Activated naive CD4-positive, alpha-beta T cell (primary cell): ENCODE measurements around the gene PRKCB.
"Not testable (repeated sequence)": the region's sequence is repeated elsewhere in the genome, so short reads cannot be mapped to it uniquely, and the experiment has no call there.

Source experiments
- DNase-seq, 4 experiments: peaks; one replicate each; lab custom pipeline; 2025; lab: John Stamatoyannopoulos, UW

The PRKCB gene

GRCh38 chr16:24007391-24007790 lies 171.6 kb downstream of the PRKCB start:
- DNase-seq: no peak

GRCh38 chr16:24007934-24008333 lies 172.2 kb downstream of the PRKCB start:
- DNase-seq: no peak

- DNase-seq: no peak
These were observed 173.3 kb downstream of the PRKCB start for GRCh38 chr16:24009098-24009497.

- DNase-seq: no peak
These were observed 174.2 kb downstream of the PRKCB start for GRCh38 chr16:24009955-24010354.

DNA sequence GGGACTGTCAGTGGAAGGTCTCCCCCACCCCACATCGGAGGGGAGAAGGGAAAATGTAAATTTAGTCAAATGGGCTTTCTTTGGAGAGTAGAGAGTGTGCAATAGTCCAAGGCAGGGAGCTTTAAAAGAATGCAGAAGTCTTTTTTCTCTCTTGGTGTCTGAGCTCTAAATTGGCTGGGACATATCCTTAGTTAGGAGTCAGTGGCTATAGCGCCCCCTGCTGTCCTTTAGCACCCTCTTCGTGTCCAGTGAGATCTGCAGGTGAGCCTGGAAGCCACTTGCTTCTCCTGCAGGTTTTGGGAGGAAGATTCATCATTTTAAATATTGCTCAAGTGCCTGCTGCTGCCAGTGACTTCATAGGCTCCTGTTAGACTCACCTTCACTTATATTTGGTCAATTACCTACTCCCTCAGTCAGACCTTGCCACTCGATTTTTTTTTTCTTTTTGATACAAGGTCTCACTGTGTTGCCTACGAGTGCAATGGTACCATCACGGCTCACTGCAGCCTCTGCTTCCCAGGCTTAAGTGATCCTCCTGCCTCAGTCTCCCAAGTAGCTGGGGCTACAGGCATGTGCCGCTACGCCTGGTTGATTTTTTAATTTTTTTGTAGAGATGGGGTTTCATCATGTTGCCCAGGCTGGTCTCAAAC lies 174.8 kb downstream of the PRKCB start:
- peak; percentile 61 to 73 (median 67) for DNase-seq

DNA sequence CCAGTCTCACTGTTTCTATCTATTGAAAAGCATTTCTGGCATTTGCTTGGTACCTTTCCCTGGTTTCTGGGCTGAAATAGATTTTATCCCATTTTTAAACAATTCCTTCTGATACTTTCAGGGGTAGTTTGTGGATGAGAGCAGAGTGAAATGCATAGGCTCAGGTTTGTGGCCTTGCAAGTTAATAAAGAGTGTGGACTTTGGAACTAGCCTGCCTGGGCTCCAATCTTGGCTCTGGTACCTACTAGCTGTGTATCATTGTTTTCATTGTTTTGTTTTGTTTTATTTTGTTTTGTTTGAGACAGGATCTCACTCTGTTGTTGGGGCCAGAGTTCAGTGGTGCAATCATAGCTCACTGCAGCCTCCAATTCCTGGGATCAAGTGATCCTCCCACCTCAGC lies 175.5 kb downstream of the PRKCB start:
- no peak for DNase-seq

DNA sequence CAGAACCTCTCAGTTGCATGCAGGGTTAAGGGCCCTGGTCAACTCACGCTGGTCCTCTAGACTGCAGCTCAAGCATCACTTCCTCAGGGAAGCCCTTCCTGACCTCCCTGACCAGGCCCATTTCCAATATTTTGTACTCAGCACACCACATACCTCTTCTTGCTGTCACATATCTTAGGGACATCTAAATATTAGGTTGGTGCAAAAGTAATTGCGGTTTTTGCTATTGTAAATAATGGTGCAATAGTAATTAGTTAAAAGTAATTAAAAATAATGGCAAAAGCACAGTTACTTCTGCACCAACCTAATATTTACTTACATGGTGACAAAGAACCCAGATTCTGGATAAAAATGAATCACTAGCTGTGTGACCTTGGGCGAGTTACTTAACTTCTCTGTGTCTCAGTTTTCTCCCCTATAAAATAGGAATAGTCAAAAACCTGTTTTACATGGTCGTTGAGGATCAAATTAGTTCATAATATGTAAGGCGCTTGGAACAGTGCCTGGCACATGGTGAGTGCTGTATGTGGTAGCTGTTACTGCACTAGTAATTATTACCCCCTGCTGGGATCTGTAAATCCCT lies 177.4 kb downstream of the PRKCB start:
- no peak for DNase-seq

DNA sequence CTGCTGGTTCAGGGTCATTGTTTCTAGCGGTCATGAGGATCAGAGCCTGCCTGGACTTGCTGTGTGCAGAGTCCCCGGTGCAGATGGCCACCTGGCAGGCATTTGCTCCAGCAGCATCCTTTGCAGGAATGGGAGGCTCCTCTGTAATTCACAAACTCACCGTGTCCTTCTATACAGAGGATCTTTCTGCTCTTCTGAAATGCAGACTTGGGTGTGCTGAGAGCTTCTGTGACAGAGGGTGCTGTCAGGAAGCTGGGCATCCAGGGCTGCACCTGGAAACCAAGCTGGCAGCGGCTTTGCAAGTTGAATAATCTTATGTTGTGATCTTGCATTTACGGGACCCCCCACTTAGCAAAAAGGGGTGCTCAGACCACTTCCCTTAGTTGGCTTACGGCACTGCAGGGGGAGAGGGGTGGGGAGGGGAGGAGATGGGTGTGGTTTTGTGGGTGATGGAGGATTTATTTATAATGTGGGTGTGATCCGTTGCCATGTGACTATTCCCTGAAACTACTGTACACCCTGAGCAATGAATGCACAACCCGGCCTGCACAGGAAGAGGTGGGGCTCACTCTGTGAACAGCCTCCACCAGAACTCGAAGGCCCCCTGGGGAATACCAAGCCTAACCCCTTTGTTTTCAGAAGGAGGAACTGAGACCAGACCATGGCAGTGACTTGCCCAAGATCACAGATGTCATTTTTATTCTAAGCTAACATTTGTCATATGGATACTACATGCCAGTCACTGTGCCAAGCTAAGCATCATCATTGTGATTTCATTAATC lies 178.3 kb downstream of the PRKCB start:
- peak in 2 of 4 experiments; percentile 17 to 33 for DNase-seq

DNA sequence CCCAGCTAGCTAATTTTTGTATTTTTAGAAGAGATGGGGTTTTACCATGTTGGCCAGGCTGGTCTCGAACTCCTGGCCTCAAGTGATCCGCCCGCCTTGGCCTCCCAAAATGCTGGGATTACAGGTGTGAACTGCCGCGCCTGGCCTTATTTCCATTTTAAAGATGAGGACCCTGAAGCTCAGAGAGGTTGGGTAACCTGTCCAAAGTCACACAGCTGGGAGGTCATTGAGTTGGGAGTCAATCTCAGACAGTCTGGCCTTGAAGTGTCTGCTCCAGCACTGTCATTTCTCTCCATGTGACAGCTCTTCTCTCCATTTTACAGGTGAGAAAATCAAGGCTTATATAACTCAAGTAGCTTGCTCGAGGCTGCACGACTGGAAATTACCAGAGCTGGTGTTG lies 179.2 kb downstream of the PRKCB start:
- DNase-seq: not testable (repeated sequence)

DNA sequence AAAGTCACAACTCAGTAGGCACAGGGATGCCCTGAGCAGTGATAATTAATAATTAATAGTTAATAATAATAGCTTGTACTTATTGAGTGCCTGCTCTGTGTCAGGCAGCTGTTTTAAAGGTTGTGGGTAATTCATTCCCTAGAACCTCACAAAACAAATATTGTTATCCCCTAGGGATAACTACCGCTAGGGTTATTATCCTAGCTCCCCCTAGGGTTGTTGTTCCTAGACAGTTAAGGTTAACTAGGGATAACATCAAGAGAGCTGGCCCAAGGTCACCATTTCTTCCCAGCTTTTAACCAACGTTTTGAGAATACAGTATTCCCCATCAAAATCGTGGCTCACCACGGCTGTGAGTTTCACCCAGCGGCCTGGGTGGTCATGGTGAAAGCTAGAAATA lies 180.1 kb downstream of the PRKCB start:
- DNase-seq: no peak

GRCh38 chr16:24018485-24018884 lies 182.7 kb downstream of the PRKCB start:
- DNase-seq: no peak

- no peak for DNase-seq
These were observed 187.0 kb downstream of the PRKCB start for GRCh38 chr16:24022797-24023196.

DNA sequence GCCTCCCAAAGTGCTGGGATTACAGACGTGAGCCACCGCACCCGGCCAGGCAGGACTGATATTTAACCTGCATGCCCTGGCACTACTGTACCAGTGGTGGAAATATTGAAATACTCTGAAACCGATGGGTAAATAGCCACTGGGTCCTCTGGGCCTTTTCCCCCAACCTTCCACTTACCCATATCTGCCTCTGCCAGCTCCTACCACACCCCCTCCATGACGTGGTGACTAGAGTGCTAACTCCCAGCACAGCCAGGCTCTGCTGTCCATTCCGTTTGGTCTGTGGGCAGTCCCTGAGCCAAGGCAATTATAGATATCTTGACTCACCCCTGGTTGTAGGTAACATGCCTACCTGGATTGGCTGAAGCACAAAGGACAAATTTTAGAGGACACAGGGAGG lies 187.8 kb downstream of the PRKCB start:
- DNase-seq: no peak

GRCh38 chr16:24024971-24025370 lies 189.2 kb downstream of the PRKCB start:
- DNase-seq: no peak

DNA sequence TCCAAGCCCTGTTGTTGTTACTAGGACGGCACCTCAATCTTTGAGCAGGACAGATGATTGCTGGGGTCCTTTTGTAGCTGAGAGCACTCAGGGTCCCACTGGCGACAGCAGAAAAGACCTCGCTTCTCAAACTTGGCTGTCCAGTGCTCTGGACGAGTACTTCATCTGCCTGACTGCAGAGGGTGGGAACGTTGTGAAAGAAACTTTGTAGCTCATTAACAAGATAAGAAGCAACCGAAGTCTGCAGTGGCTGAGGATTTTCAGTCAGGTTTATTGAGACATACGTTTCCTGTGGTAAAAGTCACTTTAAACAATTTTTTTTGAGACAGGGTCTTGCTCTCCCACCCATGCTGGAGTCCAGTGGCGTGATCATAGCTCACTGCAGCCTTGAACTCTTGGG lies 191.7 kb downstream of the PRKCB start:
- no peak for DNase-seq

- DNase-seq: not testable (repeated sequence)
These were observed 194.1 kb downstream of the PRKCB start for GRCh38 chr16:24029841-24030240.

- DNase-seq: no peak
These were observed 199.5 kb downstream of the PRKCB start for GRCh38 chr16:24035127-24035842.

DNA sequence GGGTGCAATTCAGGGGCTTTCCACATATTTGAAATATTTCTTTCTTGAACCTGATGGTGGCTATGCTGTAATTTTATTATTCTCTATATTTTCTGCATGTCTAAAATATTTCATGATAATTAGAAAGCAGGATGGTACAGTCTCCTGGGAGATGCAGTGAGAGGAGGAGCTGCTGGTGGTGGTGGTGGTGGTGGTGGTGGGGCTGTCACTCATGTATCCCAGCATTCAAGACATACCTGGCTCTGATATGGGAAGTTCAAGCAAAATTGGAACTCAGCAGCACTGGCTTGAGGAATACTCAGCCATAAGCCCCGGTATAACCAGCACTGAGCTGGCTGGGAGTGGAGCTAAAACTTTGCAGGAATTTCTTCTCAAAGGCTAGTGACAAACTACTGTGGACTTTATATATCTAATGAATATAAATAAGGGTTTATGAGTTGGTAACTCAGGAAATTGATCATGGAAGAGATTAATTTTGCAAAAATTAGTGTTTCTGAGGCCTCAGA lies 200.3 kb downstream of the PRKCB start:
- DNase-seq: no peak

DNA sequence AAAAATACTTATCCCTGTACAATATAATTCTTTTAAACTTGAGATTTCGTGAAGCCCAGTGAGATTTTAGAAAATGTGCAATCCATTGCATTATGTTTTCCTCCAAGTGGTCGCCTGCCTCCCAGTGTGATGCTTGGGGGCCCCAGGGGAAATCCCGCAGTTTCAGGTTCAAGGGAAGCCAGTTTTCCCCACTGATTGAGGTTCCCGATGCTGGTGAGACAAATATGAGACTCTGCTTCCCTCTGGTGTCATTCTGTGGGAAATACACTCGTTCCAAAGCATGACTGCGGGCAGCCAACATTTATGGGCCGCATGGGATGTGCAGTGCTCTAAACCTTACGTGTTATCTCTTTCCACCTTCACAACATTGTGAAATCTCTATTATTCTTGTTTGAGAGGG lies 200.8 kb downstream of the PRKCB start:
- no peak for DNase-seq

DNA sequence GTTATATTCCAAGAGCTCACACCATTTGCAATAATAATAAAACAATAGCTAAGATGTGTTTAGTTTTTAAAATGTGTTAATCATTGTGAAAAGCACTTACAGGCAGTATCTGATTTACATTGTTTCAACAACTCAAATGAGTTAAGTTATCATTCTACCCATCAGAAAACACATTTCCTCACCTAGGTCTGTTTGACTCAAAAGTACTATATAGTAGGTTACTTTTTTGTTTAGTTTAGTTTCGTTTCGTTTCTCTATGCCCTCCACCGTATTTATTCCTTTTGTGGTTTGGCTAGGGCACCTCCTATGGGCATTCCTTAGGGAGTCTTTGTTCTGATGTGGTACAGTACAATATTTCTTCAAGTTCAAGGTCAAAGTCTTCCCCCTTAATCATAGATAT lies 201.6 kb downstream of the PRKCB start:
- DNase-seq: no peak

GRCh38 chr16:24041834-24042631 lies 206.2 kb downstream of the PRKCB start:
- peak; percentile 24 to 54 (median 50) for DNase-seq

DNA sequence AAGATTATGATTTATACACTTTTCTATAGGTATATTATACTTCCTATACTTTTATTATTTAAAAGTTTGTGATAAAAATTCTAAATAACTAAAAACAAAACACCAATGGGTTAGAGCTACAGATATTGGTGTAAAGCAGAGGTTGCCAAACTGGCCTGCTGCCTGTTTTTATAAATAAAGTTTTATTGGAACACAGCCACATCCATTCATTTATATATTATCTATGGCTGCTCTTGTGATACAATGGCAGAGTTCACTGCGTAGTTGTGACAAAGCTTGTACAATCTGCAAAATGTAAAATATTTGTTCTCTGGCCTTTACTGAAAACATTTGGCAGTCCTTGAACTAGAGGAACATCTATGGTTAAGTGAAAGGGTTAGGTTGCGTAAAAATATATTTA lies 208.7 kb downstream of the PRKCB start:
- DNase-seq: no peak
